GM18909 (cell line): ENCODE results near the gene TMOD1.

Experiments used
- ATAC-seq: cut with Tn5 transposase; IDR thresholded peaks from one replicate; pipeline ENCODE4 v1.9.1; 2021; ENCODE audit warnings: mild to moderate bottlenecking; ENCODE audit not compliant: unreplicated experiment, poor library complexity

The TMOD1 gene

GRCh38 chr9:97515662-97516061 is 14.2 kb downstream of the TMOD1 start:
- no peak for ATAC-seq

- no peak for ATAC-seq
Observed at GRCh38 chr9:97516111-97516510, 14.6 kb downstream of the TMOD1 start.

GRCh38 chr9:97517331-97518089 is 16.0 kb downstream of the TMOD1 start:
- ATAC-seq, result no peak

GRCh38 chr9:97518166-97518908 is 16.9 kb downstream of the TMOD1 start:
- ATAC-seq, result no peak

GRCh38 chr9:97518909-97519307 is 17.4 kb downstream of the TMOD1 start:
- ATAC-seq, result no peak

GRCh38 chr9:97519441-97519970 is 18.0 kb downstream of the TMOD1 start:
- ATAC-seq, result no peak

- ATAC-seq, result no peak
Observed at GRCh38 chr9:97521576-97522333, 20.3 kb downstream of the TMOD1 start.

- no peak for ATAC-seq
Observed at GRCh38 chr9:97524424-97524823, 23.0 kb downstream of the TMOD1 start.

- ATAC-seq, result no peak
Observed at GRCh38 chr9:97525451-97525850, 24.0 kb downstream of the TMOD1 start.

GRCh38 chr9:97526895-97527575 is 25.6 kb downstream of the TMOD1 start:
- ATAC-seq, result no peak

- no peak for ATAC-seq
Observed at GRCh38 chr9:97527626-97528528, 26.4 kb downstream of the TMOD1 start.

GRCh38 chr9:97528529-97529230 is 27.2 kb downstream of the TMOD1 start:
- no peak for ATAC-seq

GRCh38 chr9:97529363-97530076 is 28.1 kb downstream of the TMOD1 start:
- peak; percentile 72 for ATAC-seq

GRCh38 chr9:97531888-97532376 is 30.5 kb downstream of the TMOD1 start:
- no peak for ATAC-seq

GRCh38 chr9:97534185-97534584 is 32.7 kb downstream of the TMOD1 start:
- no peak for ATAC-seq

- no peak for ATAC-seq
Observed at GRCh38 chr9:97534961-97535594, 33.6 kb downstream of the TMOD1 start.

- ATAC-seq, result no peak
Observed at GRCh38 chr9:97535771-97536170, 34.3 kb downstream of the TMOD1 start.
